GM23338 (cell line): ENCODE measurements around the gene SPTBN4. TPM values are rescaled to one million over a fixed set of nuclear protein-coding genes. Genes with fewer than 3 reads are reported as not detected.

ENCODE experiments used
- CREB1 ChIP-seq: fragments of 250-450 bp; sonication (Bioruptor Pico); IDR thresholded peaks from 2 replicates; pipeline ENCODE4 v1.5.0; 2020; ENCODE audit warnings: low read depth, mild to moderate bottlenecking, moderate library complexity
- EZH2 ChIP-seq: fragments of 200-600 bp; sonication (generic); IDR thresholded peaks from one replicate; pipeline ENCODE4 v1.8.0; 2017; ENCODE audit warnings: antibody characterized with exemption, mild to moderate bottlenecking, low read depth; ENCODE audit not compliant: unreplicated experiment
- POLR2AphosphoS5 ChIP-seq: IDR thresholded peaks from 2 replicates; pipeline ENCODE4 v1.6.1; 2016; ENCODE audit warnings: antibody characterized with exemption, low read depth
- STAT1 ChIP-seq: IDR thresholded peaks from one replicate; pipeline ENCODE4 v1.6.1; 2016; ENCODE audit warnings: antibody characterized with exemption; ENCODE audit not compliant: unreplicated experiment
- ZNF114 ChIP-seq: fragments of 250-450 bp; sonication (Bioruptor Pico); IDR thresholded peaks from 2 replicates; pipeline ENCODE4 v1.5.0; 2020; ENCODE audit warnings: mild to moderate bottlenecking, moderate library complexity
- ZNF331 ChIP-seq: fragments of 250-450 bp; sonication (Bioruptor Pico); IDR thresholded peaks from 2 replicates; pipeline ENCODE4 v1.5.0; 2020; ENCODE audit warnings: low read depth, mild to moderate bottlenecking, moderate library complexity
- polyA plus RNA-seq: library from polyadenylated mRNA; unstranded; fragments of >200 nt; fragmentation: Nextera tagmentation; extraction: Ambion mirVana; gene quantifications from 2 replicates; pipeline ENCODE4 v1.2.1, GENCODE V29; 2016
- total RNA-seq: library from RNA; depleted of rRNA; stranded (reverse); fragments of >200 nt; shearing (Covaris generic); gene quantifications from 2 replicates; pipeline ENCODE4 v1.2.3, GENCODE V29; 2014
- TF ChIP-seq, protein P1 (sequence below): fragments of 250-450 bp; sonication (Bioruptor Pico); IDR thresholded peaks from 2 replicates; pipeline ENCODE4 v1.5.0; 2020; ENCODE audit warnings: mild to moderate bottlenecking, moderate library complexity
- TF ChIP-seq, protein P2 (sequence below), 2 experiments: fragments of 200-600 bp in 1 of 2; sonication (generic) in 1 of 2; conservative IDR thresholded peaks; 2 replicates each; pipeline versions ENCODE4 v1.5.1 to v1.6.1; 2016 to 2017; ENCODE audit warnings: antibody characterized with exemption in 2 of 2, low read depth in 2 of 2, mild to moderate bottlenecking in 2 of 2, moderate library complexity in 1 of 2
- TF ChIP-seq, protein P3 (sequence below): IDR thresholded peaks from 2 replicates; pipeline ENCODE4 v1.6.1; 2016; ENCODE audit warnings: antibody characterized with exemption

The SPTBN4 gene
- total and polyA plus RNA-seq, 2 experiments from 2014 or later, result 1.6 to 2.3 TPM

DNA sequence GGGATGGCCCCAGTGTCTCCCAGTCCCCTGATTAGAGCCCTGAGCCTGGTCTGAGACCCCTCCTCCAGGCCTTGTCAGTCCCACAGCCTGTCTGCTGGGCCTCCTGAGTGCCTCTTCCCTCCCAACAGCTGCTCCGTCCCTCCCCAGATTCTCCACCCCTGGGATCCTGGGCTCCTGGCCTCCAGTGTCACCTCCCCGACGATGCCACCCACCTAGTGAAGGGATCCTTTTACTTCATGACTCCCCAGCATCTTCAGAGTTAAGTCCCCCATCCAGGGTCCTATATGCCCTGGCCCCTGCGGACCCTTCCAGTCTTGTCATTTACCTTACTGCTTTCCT lies 49.2 kb upstream of the SPTBN4 start (continued):
- TF ChIP-seq, protein P1, sequence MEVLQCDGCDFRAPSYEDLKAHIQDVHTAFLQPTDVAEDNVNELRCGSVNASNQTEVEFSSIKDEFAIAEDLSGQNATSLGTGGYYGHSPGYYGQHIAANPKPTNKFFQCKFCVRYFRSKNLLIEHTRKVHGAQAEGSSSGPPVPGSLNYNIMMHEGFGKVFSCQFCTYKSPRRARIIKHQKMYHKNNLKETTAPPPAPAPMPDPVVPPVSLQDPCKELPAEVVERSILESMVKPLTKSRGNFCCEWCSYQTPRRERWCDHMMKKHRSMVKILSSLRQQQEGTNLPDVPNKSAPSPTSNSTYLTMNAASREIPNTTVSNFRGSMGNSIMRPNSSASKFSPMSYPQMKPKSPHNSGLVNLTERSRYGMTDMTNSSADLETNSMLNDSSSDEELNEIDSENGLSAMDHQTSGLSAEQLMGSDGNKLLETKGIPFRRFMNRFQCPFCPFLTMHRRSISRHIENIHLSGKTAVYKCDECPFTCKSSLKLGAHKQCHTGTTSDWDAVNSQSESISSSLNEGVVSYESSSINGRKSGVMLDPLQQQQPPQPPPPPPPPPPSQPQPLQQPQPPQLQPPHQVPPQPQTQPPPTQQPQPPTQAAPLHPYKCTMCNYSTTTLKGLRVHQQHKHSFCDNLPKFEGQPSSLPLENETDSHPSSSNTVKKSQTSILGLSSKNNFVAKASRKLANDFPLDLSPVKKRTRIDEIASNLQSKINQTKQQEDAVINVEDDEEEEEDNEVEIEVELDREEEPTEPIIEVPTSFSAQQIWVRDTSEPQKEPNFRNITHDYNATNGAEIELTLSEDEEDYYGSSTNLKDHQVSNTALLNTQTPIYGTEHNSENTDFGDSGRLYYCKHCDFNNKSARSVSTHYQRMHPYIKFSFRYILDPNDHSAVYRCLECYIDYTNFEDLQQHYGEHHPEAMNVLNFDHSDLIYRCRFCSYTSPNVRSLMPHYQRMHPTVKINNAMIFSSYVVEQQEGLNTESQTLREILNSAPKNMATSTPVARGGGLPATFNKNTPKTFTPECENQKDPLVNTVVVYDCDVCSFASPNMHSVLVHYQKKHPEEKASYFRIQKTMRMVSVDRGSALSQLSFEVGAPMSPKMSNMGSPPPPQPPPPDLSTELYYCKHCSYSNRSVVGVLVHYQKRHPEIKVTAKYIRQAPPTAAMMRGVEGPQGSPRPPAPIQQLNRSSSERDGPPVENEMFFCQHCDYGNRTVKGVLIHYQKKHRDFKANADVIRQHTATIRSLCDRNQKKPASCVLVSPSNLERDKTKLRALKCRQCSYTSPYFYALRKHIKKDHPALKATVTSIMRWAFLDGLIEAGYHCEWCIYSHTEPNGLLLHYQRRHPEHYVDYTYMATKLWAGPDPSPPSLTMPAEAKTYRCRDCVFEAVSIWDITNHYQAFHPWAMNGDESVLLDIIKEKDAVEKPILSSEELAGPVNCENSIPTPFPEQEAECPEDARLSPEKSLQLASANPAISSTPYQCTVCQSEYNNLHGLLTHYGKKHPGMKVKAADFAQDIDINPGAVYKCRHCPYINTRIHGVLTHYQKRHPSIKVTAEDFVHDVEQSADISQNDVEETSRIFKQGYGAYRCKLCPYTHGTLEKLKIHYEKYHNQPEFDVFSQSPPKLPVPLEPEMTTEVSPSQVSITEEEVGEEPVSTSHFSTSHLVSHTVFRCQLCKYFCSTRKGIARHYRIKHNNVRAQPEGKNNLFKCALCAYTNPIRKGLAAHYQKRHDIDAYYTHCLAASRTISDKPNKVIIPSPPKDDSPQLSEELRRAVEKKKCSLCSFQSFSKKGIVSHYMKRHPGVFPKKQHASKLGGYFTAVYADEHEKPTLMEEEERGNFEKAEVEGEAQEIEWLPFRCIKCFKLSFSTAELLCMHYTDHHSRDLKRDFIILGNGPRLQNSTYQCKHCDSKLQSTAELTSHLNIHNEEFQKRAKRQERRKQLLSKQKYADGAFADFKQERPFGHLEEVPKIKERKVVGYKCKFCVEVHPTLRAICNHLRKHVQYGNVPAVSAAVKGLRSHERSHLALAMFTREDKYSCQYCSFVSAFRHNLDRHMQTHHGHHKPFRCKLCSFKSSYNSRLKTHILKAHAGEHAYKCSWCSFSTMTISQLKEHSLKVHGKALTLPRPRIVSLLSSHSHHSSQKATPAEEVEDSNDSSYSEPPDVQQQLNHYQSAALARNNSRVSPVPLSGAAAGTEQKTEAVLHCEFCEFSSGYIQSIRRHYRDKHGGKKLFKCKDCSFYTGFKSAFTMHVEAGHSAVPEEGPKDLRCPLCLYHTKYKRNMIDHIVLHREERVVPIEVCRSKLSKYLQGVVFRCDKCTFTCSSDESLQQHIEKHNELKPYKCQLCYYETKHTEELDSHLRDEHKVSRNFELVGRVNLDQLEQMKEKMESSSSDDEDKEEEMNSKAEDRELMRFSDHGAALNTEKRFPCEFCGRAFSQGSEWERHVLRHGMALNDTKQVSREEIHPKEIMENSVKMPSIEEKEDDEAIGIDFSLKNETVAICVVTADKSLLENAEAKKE (CRISPR knock-in tag), result no peak
- TF ChIP-seq, protein P2, sequence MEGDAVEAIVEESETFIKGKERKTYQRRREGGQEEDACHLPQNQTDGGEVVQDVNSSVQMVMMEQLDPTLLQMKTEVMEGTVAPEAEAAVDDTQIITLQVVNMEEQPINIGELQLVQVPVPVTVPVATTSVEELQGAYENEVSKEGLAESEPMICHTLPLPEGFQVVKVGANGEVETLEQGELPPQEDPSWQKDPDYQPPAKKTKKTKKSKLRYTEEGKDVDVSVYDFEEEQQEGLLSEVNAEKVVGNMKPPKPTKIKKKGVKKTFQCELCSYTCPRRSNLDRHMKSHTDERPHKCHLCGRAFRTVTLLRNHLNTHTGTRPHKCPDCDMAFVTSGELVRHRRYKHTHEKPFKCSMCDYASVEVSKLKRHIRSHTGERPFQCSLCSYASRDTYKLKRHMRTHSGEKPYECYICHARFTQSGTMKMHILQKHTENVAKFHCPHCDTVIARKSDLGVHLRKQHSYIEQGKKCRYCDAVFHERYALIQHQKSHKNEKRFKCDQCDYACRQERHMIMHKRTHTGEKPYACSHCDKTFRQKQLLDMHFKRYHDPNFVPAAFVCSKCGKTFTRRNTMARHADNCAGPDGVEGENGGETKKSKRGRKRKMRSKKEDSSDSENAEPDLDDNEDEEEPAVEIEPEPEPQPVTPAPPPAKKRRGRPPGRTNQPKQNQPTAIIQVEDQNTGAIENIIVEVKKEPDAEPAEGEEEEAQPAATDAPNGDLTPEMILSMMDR (conservative IDR thresholded peaks at IDR 0.05; ENCODE audit: low read depth in 2 of 2), result no peak
- no peak for TF ChIP-seq ZNF114
- no peak for TF ChIP-seq ZNF331 (CRISPR knock-in tag)
- TF ChIP-seq, protein P3, sequence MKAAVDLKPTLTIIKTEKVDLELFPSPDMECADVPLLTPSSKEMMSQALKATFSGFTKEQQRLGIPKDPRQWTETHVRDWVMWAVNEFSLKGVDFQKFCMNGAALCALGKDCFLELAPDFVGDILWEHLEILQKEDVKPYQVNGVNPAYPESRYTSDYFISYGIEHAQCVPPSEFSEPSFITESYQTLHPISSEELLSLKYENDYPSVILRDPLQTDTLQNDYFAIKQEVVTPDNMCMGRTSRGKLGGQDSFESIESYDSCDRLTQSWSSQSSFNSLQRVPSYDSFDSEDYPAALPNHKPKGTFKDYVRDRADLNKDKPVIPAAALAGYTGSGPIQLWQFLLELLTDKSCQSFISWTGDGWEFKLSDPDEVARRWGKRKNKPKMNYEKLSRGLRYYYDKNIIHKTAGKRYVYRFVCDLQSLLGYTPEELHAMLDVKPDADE, result no peak
- TF ChIP-seq EZH2, result no peak
- no peak for TF ChIP-seq CREB1
- TF ChIP-seq STAT1, result no peak
- no peak for TF ChIP-seq POLR2AphosphoS5
